Adrenal gland (tissue), 12 donors: ENCODE results near the gene TNNT2. TPM values are rescaled to one million over a fixed set of nuclear protein-coding genes. Genes with fewer than 3 reads are reported as not detected.

Source experiments
- DNase-seq, 7 donors: peaks; one replicate each; pipeline ENCODE4 v3.0.0-alpha.2; 2019 to 2020
- H3K27ac ChIP-seq, 5 donors: fragments of 200-600 bp; sonication (generic) in 4 of 5; 1 replicate in 3 of 5; 2 replicates in 2 of 5; pipeline versions ENCODE4 v1.5.1 to v1.8.0; 2016 to 2020; ENCODE audit warnings: mild to moderate bottlenecking in 1 of 5
- H3K27me3 ChIP-seq: fragments of 200-600 bp; 2 replicates; pipeline ENCODE4 v1.8.0; 2021
- H3K36me3 ChIP-seq, 2 donors: fragments of 200-600 bp; replicated peaks in 1 of 2; 1 replicate in 1 of 2; 2 replicates in 1 of 2; pipeline versions ENCODE4 v1.5.1 to v1.8.0; 2018 to 2022
- H3K4me1 ChIP-seq, 2 donors: fragments of 200-600 bp; replicated peaks in 1 of 2; 1 replicate in 1 of 2; 2 replicates in 1 of 2; pipeline versions ENCODE4 v1.5.1 to v1.8.0; 2018 to 2021
- H3K4me3 ChIP-seq, 4 donors: fragments of 200-600 bp; sonication (generic) in 3 of 4; one replicate each; pipeline ENCODE4 v1.5.1; 2016 to 2018
- H3K9me3 ChIP-seq, 3 donors: fragments of 200-600 bp; sonication (generic) in 1 of 3; replicated peaks in 1 of 3; 1 replicate in 2 of 3; 2 replicates in 1 of 3; pipeline versions ENCODE4 v1.5.1 to v1.8.0; 2016 to 2021
- CTCF ChIP-seq, 6 experiments: fragments of 450-650 bp in 4 of 6; fragments of 200-600 bp in 2 of 6; sonication (generic) in 1 of 6; IDR thresholded peaks; 1 replicate in 5 of 6; 2 replicates in 1 of 6; pipeline versions ENCODE4 v1.5.1 to v1.8.0; 2016 to 2021; ENCODE audit warnings: antibody characterized with exemption in 6 of 6, mild to moderate bottlenecking in 2 of 6, moderate library complexity in 1 of 6
- POLR2A ChIP-seq, 2 donors: fragments of 450-650 bp; IDR thresholded peaks; one replicate each; pipeline ENCODE4 v1.6.1; 2017; ENCODE audit warnings: antibody characterized with exemption in 2 of 2, mild to moderate bottlenecking in 2 of 2, moderate library complexity in 1 of 2
- WGBS, 4 donors: extraction: QIAGEN DNeasy Blood & Tissue Kit in 2 of 4; methylation state at CpG; one replicate each; pipeline versions ENCODE4 v1.1.5 to v1.1.7; 2013 to 2017; 5-methylcytosine and 5-hydroxymethylcytosine counted together
- intact Hi-C, 2 donors: fragments of 100-400 bp; cut with DNase I; formaldehyde crosslinking; loops; one replicate each; pipeline versions ENCODE4 v1.14.1 to v1.15.0; 2022 to 2023
- polyA plus RNA-seq, 3 donors: library from polyadenylated mRNA; stranded (reverse); fragments of 200-250 nt in 2 of 3; fragments of 350-450 nt in 1 of 3; fragmentation: Illumina TruSeq in 1 of 3; extraction: RNeasy Lipid Tissue Mini Kit (QIAGEN cat#74804) in 1 of 3; gene quantifications; one replicate each; pipeline ENCODE4 v1.2.3, GENCODE V29; 2013 to 2014
- total RNA-seq, 9 donors: library from RNA; depleted of rRNA in 4 of 9; stranded (reverse); fragments of >200 nt in 4 of 9; fragments of 120-200 nt in 1 of 9; fragmentation: NEBNext Ultra II Directional in 1 of 9; extraction: Animal tissue kit (Norgen Biotek cat#: 25700) in 1 of 9; gene quantifications; one replicate each; pipeline versions ENCODE4 v1.1.0 to v1.2.4, GENCODE V29; 2013 to 2023
- donor health status: healthy with polysubstance abuse.
- donor health status: Bipolar disorder and iron deficiency.
- donor health status: DM: yes; HTN: yes; CAD: no.
- donor health status: DM: no; HTN: no; CAD: no.
- donor health status: DM: no; HTN: no; CAD: no.
- donor health status: DM: yes; HTN: yes; CAD: no.

TNNT2 gene
- total and polyA plus RNA-seq, 12 donors, result 0.39 to 37.3 (median 3.8) TPM; not detected in 2

GRCh38 chr1:201354901-201355295 lies 22.6 kb downstream of the TNNT2 start:
- Histone ChIP-seq H3K36me3 (no peaks in the 10 kb centered on the region), H3K27me3 (peaks cover 5% of the 10 kb centered on the region), H3K27ac (no peak overlapping the region), H3K4me3 (no peak overlapping the region), H3K4me1 (no peaks in the 10 kb centered on the region), H3K9me3 (no peaks in the 10 kb centered on the region)
- no peak for TF ChIP-seq CTCF (IDR thresholded peaks at IDR 0.05)
- no peak for TF ChIP-seq POLR2A (IDR thresholded peaks at IDR 0.05)
- intact Hi-C loops, result loop anchor here in 1 of 2 donors (5.0 kb wide), 1 partner anchor 98 kb away; no protein-coding TSS in a partner anchor
- WGBS, 4 donors, result 62 to 86% (median 69%) methylated on average over 1 to 4 of the region's 4 CpGs
- no peak for DNase-seq

- no peak for DNase-seq
- no peaks in the 10 kb centered on the region for H3K36me3 ChIP-seq
- intact Hi-C loops, result no loop called here
These were observed 23.2 kb downstream of the TNNT2 start for GRCh38 chr1:201354151-201354900.

GRCh38 chr1:201353186-201353940 lies 24.1 kb downstream of the TNNT2 start:
- TF ChIP-seq CTCF (IDR thresholded peaks at IDR 0.05) (no peak), POLR2A (IDR thresholded peaks at IDR 0.05) (no peak)

More at GRCh38 chr1:201354151-201354900, 23.2 kb downstream of the TNNT2 start:
- TF ChIP-seq POLR2A (IDR thresholded peaks at IDR 0.05) (no peak), CTCF (IDR thresholded peaks at IDR 0.05) (no peak)
- Histone ChIP-seq H3K4me3 (no peak overlapping the region), H3K9me3 (no peaks in the 10 kb centered on the region), H3K27ac (no peak overlapping the region), H3K4me1 (no peaks in the 10 kb centered on the region), H3K27me3 (peaks cover 5% of the 10 kb centered on the region)
- WGBS, 4 donors, result 85 to 94% (median 87%) methylated on average over 9 of the region's 9 CpGs

GRCh38 chr1:201351617-201352016 lies 25.9 kb downstream of the TNNT2 start:
- peaks cover 5% of the 10 kb centered on the region for H3K27me3 ChIP-seq
- intact Hi-C loops, result no loop called here
- H3K9me3 ChIP-seq, result no peaks in the 10 kb centered on the region
- no peaks in the 10 kb centered on the region for H3K36me3 ChIP-seq
- no peak for TF ChIP-seq POLR2A (IDR thresholded peaks at IDR 0.05)
- TF ChIP-seq CTCF (IDR thresholded peaks at IDR 0.05), result no peak
- DNase-seq, result no peak
- H3K4me1 ChIP-seq, result no peaks in the 10 kb centered on the region
- no peak overlapping the region for H3K27ac ChIP-seq
- H3K4me3 ChIP-seq, result no peak overlapping the region

More at GRCh38 chr1:201353186-201353940, 24.1 kb downstream of the TNNT2 start:
- Histone ChIP-seq H3K4me1 (no peaks in the 10 kb centered on the region), H3K27ac (no peak overlapping the region), H3K36me3 (no peaks in the 10 kb centered on the region), H3K4me3 (no peak overlapping the region), H3K27me3 (peaks cover 5% of the 10 kb centered on the region), H3K9me3 (no peaks in the 10 kb centered on the region)
- no peak for DNase-seq
- 82 to 87% (median 85%) methylated on average over 13 of the region's 13 CpGs for WGBS, 4 donors
- intact Hi-C loops, result no loop called here
